Body of pancreas (tissue), 4 donors: ENCODE results near the gene MRPS14.

Experiments used
- POLR2A ChIP-seq, 3 donors: fragments of 450-650 bp; IDR thresholded peaks; one replicate each; pipeline ENCODE4 v1.6.1; 2016; ENCODE audit warnings: antibody characterized with exemption in 3 of 3, mild to moderate bottlenecking in 2 of 3
- TF ChIP-seq, protein P1 (sequence below), 7 experiments: fragments of 450-650 bp in 4 of 7; fragments of 200-600 bp in 3 of 7; sonication (generic) in 3 of 7; IDR thresholded peaks; one replicate each; pipeline ENCODE4 v1.5.1; 2016 to 2019; ENCODE audit warnings: antibody characterized with exemption in 7 of 7

DNA sequence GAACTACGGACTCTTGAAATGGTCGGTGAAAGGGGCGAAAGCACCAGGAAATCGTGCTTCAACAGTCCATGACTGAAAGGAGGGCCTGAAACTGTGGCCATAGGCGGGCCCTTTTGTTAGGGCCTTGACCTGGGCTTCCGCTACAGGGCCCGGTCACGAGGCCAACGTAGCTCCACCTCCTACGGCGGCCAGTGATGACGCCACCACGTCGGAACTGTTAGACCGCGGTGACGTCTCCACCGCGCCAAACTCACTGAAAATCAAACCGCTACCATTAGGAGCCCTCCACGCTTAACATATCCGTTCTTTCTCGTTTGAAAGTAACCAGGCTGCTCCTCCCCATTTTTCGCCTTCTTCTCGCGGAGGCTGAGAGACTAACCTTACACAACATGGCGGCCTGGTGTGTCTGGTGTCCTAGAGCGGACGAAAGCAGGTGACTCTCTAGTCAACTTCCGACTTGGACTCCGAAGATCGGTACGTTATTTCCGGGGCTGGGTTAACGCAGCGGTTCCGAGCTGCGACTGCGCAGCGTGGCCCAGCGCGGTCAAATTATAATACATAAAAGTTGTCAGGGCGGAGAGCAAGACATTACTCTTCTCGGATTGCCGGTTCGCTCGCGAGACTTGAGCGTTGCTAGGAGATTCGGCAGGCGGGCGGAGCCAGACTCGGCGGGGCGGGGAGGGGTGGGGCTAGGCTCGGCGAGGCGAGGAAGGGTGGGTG is 23.8 kb downstream of the MRPS14 start:
- TF ChIP-seq, protein P1, sequence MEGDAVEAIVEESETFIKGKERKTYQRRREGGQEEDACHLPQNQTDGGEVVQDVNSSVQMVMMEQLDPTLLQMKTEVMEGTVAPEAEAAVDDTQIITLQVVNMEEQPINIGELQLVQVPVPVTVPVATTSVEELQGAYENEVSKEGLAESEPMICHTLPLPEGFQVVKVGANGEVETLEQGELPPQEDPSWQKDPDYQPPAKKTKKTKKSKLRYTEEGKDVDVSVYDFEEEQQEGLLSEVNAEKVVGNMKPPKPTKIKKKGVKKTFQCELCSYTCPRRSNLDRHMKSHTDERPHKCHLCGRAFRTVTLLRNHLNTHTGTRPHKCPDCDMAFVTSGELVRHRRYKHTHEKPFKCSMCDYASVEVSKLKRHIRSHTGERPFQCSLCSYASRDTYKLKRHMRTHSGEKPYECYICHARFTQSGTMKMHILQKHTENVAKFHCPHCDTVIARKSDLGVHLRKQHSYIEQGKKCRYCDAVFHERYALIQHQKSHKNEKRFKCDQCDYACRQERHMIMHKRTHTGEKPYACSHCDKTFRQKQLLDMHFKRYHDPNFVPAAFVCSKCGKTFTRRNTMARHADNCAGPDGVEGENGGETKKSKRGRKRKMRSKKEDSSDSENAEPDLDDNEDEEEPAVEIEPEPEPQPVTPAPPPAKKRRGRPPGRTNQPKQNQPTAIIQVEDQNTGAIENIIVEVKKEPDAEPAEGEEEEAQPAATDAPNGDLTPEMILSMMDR (IDR thresholded peaks at IDR 0.05) = peak in 1 of 7 experiments; percentile 7
- peak; percentile 87 to 99 (median 97) for TF ChIP-seq POLR2A (IDR thresholded peaks at IDR 0.05)
